HEK293 (cell line): ENCODE results near the gene CDC42EP5.
"Not testable (repeated sequence)": the region's sequence is repeated elsewhere in the genome, so short reads cannot be mapped to it uniquely, and the experiment has no call there.

ENCODE experiments used
- CTCF ChIA-PET: fragments of 350-600 bp; formaldehyde crosslinking; extraction: SDS; loops from one replicate; lab custom pipeline; 2021; ENCODE audit warnings: antibody characterized with exemption; lab: Yijun Ruan, JAX
- POLR2A ChIA-PET: fragments of 300-600 bp; formaldehyde crosslinking; extraction: SDS; loops from one replicate; lab custom pipeline; 2020; ENCODE audit warnings: antibody characterized with exemption, inconsistent platforms; lab: Yijun Ruan, JAX
- H3K27ac ChIP-seq: fragments of 200-500 bp; sonication (Bioruptor generic); 2 replicates; pipeline ENCODE4 v1.5.1; 2014; ENCODE audit warnings: low read depth, low read length, control low read depth, inconsistent platforms; ENCODE audit errors: extremely low read depth
- H3K36me3 ChIP-seq, 2 experiments: fragments of 200-500 bp in 1 of 2; sonication (Bioruptor generic) in 1 of 2; 1 replicate in 1 of 2; 2 replicates in 1 of 2; pipeline ENCODE4 v1.5.1; 2014 to 2017; ENCODE audit warnings: inconsistent platforms in 2 of 2, low read length in 2 of 2; ENCODE audit not compliant: control insufficient read depth in 2 of 2, insufficient read depth in 1 of 2
- H3K4me1 ChIP-seq: fragments of 200-500 bp; sonication (Bioruptor generic); 2 replicates; pipeline ENCODE4 v1.5.1; 2014; ENCODE audit warnings: mild to moderate bottlenecking, low read length, inconsistent platforms; ENCODE audit not compliant: control insufficient read depth, insufficient read depth
- H3K4me3 ChIP-seq: 2 replicates; pipeline ENCODE4 v1.5.1; 2011; ENCODE audit warnings: low read depth, mild to moderate bottlenecking, control low read depth, low read length, moderate library complexity
- H3K9me3 ChIP-seq: fragments of 200-500 bp; sonication (Bioruptor generic); 2 replicates; pipeline ENCODE4 v1.5.1; 2014; ENCODE audit warnings: low read depth, low read length, inconsistent platforms; ENCODE audit not compliant: control insufficient read depth, insufficient read depth
- INSM2 ChIP-seq: fragments of 450-650 bp; formaldehyde crosslinking; IDR thresholded peaks from 2 replicates; pipeline ENCODE4 v1.5.1; 2016; ENCODE audit warnings: missing biosample characterization, missing genetic modification characterization
- KLF17 ChIP-seq: fragments of 450-650 bp; formaldehyde crosslinking; IDR thresholded peaks from 2 replicates; pipeline ENCODE4 v1.5.1; 2016; ENCODE audit warnings: missing biosample characterization, missing genetic modification characterization
- PRDM1 ChIP-seq: fragments of 450-650 bp; formaldehyde crosslinking; IDR thresholded peaks from 2 replicates; pipeline ENCODE4; 2016; ENCODE audit warnings: missing biosample characterization, missing genetic modification characterization
- REST ChIP-seq: fragments of 450-650 bp; formaldehyde crosslinking; IDR thresholded peaks from 2 replicates; pipeline ENCODE4 v1.5.1; 2016; ENCODE audit warnings: missing biosample characterization, missing genetic modification characterization
- SALL2 ChIP-seq: fragments of 450-650 bp; formaldehyde crosslinking; IDR thresholded peaks from 2 replicates; pipeline ENCODE4 v1.5.0; 2017; ENCODE audit warnings: missing biosample characterization, mild to moderate bottlenecking, missing genetic modification characterization, borderline replicate concordance
- TRIM28 ChIP-seq: IDR thresholded peaks from 2 replicates; pipeline ENCODE4 v1.6.1; 2011; ENCODE audit warnings: low read length, control low read depth, borderline replicate concordance
- TSHZ1 ChIP-seq: fragments of 450-650 bp; formaldehyde crosslinking; IDR thresholded peaks from 2 replicates; pipeline ENCODE4 v1.5.1; 2016; ENCODE audit warnings: missing biosample characterization, missing genetic modification characterization, borderline replicate concordance
- ZBTB49 ChIP-seq: fragments of 450-650 bp; formaldehyde crosslinking; IDR thresholded peaks from 2 replicates; pipeline ENCODE4 v1.5.1; 2016; ENCODE audit warnings: missing biosample characterization, missing genetic modification characterization, low read depth
- ZFP69B ChIP-seq: fragments of 450-650 bp; formaldehyde crosslinking; IDR thresholded peaks from 2 replicates; pipeline ENCODE4 v1.5.1; 2016; ENCODE audit warnings: missing biosample characterization, missing genetic modification characterization
- ZNF133 ChIP-seq: fragments of 450-650 bp; formaldehyde crosslinking; IDR thresholded peaks from 2 replicates; pipeline ENCODE4 v1.5.1; 2016; ENCODE audit warnings: missing biosample characterization, missing genetic modification characterization
- ZNF157 ChIP-seq: fragments of 450-650 bp; formaldehyde crosslinking; IDR thresholded peaks from 2 replicates; pipeline ENCODE4 v1.5.1; 2016; ENCODE audit warnings: missing biosample characterization, missing genetic modification characterization
- ZNF416 ChIP-seq: fragments of 450-650 bp; formaldehyde crosslinking; IDR thresholded peaks from 2 replicates; pipeline ENCODE4 v1.5.1; 2016; ENCODE audit warnings: missing biosample characterization, missing genetic modification characterization
- ZNF449 ChIP-seq: fragments of 450-650 bp; formaldehyde crosslinking; IDR thresholded peaks from 2 replicates; pipeline ENCODE4 v1.5.1; 2017; ENCODE audit warnings: missing biosample characterization, mild to moderate bottlenecking, missing genetic modification characterization, moderate library complexity
- ZNF580 ChIP-seq: fragments of 450-650 bp; formaldehyde crosslinking; IDR thresholded peaks from 2 replicates; pipeline ENCODE4 v1.5.1; 2016; ENCODE audit warnings: missing biosample characterization, missing genetic modification characterization
- ZNF639 ChIP-seq: fragments of 450-650 bp; formaldehyde crosslinking; IDR thresholded peaks from 2 replicates; pipeline ENCODE4 v1.5.1; 2016; ENCODE audit warnings: missing biosample characterization, missing genetic modification characterization
- ZNF660 ChIP-seq: fragments of 450-650 bp; IDR thresholded peaks from 2 replicates; pipeline ENCODE4 v1.5.1; 2018; ENCODE audit warnings: missing biosample characterization, mild to moderate bottlenecking, missing genetic modification characterization
- ZNF670 ChIP-seq: fragments of 450-650 bp; formaldehyde crosslinking; IDR thresholded peaks from 2 replicates; pipeline ENCODE4 v1.5.1; 2016; ENCODE audit warnings: missing biosample characterization, missing genetic modification characterization, low read depth
- ZNF701 ChIP-seq: fragments of 450-650 bp; formaldehyde crosslinking; IDR thresholded peaks from 2 replicates; pipeline ENCODE4 v1.5.1; 2016; ENCODE audit warnings: missing biosample characterization, missing genetic modification characterization
- ZNF777 ChIP-seq: fragments of 450-650 bp; formaldehyde crosslinking; IDR thresholded peaks from 2 replicates; pipeline ENCODE4 v1.5.1; 2017; ENCODE audit warnings: missing biosample characterization, missing genetic modification characterization, borderline replicate concordance

Gene CDC42EP5

GRCh38 chr19:54515156-54515555 is 42.1 kb upstream of the CDC42EP5 start:
- Histone ChIP-seq H3K36me3 (no peaks in the 10 kb centered on the region), H3K4me1 (no peaks in the 10 kb centered on the region), H3K27ac (no peak overlapping the region)
- TF ChIP-seq REST (tag by site-specific recombination) (no peak), ZNF449 (tag by site-specific recombination) (no peak), PRDM1 (tag by site-specific recombination) (no peak), ZNF639 (tag by site-specific recombination) (no peak), KLF17 (tag by site-specific recombination) (no peak), ZNF157 (tag by site-specific recombination) (no peak), TSHZ1 (tag by site-specific recombination) (no peak), TRIM28 (no peak), ZNF133 (tag by site-specific recombination) (no peak), INSM2 (tag by site-specific recombination) (no peak), SALL2 (tag by site-specific recombination) (no peak), ZFP69B (tag by site-specific recombination) (no peak), ZNF416 (no peak), ZNF777 (tag by site-specific recombination) (no peak), ZNF670 (no peak), ZNF660 (tag by site-specific recombination) (no peak), ZNF580 (tag by site-specific recombination) (no peak), ZBTB49 (tag by site-specific recombination) (no peak), ZNF701 (no peak)
- TF ChIP-seq, all 188 proteins: peak for 0
- Histone ChIP-seq H3K4me3 (no peak overlapping the region), H3K9me3 (no peaks in the 10 kb centered on the region)
- CTCF ChIA-PET: interaction anchor here (0.9 kb wide), 1 partner anchor 33 kb away, joined by 3 read pairs; no protein-coding TSS in a partner anchor
- POLR2A ChIA-PET: no interaction called here

- H3K4me1 ChIP-seq, H3K36me3 ChIP-seq, POLR2A ChIA-PET, H3K9me3 ChIP-seq, CTCF ChIA-PET, H3K4me3 ChIP-seq, H3K27ac ChIP-seq: not testable (repeated sequence)
Observed at GRCh38 chr19:54509200-54509940, 36.3 kb upstream of the CDC42EP5 start.
